ENCODE data around the gene SEMA4C.

Gene SEMA4C

GRCh38 chr2:96869822-96870625, at the start of gene SEMA4C:
Gene SEMA4C (minus strand): TSS chr2:96870080. CDS start chr2:96867886, 2,194 bp downstream.
- peak; percentile 37 to 74 (median 73) for DNase-seq

- no peak for DNase-seq
Measured at GRCh38 chr2:96918754-96919550, 49.1 kb upstream of the SEMA4C start.

DNA sequence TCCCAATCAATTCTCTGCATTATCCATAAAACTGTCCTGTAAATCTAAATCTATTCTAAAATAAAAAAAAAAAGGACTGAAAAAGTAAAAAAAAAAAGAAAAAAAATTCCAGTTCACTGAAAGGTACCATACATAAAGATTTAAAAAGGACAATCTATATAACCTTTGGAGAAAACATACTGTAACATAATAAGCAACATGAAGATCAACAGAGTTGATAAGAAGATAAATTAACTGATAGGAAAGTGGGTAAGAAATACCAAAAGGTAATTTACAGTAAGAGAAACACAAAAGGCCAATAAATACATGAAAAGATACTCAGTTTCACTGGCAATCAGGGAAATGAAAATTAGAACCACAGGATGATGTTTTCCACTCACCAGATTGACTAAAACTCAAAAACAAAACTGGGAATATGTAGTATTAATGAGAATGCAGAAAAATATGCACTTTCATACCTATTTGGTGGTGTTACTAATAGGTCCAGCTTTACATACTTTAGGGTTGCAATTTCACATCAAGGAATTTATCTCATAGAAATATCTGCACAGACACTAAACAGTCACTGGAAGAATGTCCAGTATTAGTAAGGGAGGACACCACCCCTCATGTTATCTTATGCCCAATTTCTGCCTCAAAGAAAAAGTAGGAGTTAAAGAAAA, 48.3 kb upstream of the SEMA4C start:
- no peak for DNase-seq

- no peak for DNase-seq
Measured at GRCh38 chr2:96916646-96917543, 47.0 kb upstream of the SEMA4C start.

DNA sequence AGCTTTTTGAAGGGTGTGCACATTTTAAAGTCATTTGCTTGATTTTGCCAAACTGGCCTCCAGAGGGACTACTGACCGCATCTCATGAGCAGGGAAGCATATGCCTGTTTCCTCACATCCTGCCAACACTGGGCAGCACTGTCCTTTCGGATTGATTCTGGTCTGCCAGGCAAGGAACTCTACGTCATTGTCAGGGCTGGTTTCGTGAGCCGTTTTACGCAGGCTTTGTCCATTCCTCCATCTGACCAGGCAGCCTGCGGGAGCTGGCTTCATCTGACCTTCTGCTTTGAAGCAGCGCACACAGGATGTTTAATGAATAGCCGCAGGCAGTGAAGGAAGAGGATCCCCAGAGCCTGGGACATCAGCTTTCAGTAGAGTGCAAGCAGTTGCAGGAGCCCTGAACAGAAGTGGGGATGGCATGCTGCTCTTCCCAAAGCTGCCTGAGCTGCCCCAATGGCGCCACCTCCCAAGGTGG, 46.3 kb upstream of the SEMA4C start:
- DNase-seq = no peak

DNA sequence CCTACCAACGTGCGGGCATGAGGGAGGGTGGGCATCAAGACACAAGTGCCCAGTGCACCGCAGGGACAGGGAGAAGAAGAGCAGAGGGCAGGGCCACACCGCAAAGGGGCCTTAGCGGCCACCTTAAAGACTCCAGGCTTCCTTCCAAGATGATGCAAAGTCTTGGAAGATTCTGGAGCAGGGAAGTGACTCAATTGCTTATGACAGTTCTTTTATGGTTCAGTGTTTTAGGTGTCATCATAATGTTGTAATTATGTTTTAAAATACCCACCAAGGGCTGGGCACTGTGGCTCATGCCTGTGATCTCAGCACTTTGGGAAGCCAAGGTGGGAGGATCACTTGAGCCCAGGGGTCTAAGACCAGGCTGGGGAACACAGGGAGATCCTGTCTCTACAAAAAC, 44.5 kb upstream of the SEMA4C start:
- DNase-seq = no peak

GRCh38 chr2:96913398-96914202, 43.7 kb upstream of the SEMA4C start:
- DNase-seq = no peak

- no peak for DNase-seq
Measured at GRCh38 chr2:96913117-96913397, 43.2 kb upstream of the SEMA4C start.

DNA sequence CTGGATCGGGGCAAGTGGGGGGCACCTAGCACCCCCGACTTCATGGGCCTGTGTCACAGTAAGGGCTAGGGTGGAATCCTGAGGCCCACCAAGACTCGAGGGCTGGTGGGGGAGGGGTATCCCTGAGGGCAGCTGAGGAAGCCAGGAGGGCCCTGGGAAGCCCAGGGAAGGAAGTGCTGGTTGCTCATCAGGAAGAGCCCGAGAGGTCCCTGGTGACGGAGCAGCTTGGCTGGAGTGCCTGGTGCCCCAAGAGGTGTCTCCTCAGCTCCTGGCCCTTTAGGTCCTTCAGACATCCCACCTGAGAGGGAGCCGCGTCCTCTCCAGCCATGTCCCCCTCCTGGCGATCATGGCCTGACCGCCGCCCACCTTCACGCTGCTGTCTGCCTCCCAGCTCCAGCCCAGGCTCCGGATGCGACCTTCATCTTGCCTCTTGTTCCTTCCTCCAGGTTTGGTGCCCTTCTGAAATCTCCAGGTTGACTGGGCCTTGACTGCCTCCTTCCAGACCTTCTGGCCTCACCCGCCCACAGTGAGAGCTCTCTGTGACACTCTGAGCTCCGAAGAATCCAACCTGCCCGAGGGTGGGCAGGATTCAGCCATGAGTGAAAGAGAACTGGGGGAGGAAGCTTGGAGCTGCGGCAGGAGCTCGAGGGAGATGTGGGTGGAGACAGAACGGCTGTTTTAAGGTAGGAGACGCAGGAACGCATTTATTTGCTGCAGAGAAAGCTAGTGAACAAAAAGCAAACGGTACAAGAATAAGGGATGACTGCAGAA, 42.7 kb upstream of the SEMA4C start:
- DNase-seq = no peak

DNA sequence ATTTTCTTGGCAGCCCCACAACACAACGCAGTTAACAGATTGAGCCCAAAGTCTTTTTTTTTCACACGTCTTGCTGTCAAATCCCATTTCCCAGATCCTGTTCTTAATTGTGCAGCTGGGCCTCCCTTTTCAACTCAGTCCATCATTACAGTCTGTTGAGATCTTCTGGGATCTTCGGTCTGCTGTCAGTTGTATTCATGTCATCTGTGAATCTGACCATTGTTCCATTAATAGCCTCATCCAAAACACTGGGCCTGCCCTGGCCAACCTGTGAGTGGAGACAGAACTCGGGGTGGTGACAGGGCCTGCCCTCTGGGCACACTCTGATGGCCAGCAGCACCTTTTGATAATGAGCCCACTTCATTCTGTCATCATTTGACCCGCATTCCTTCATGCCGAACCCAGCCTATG, 39.7 kb upstream of the SEMA4C start:
- DNase-seq = no peak

GRCh38 chr2:96907115-96908041, 37.5 kb upstream of the SEMA4C start:
- DNase-seq = no peak

- DNase-seq = peak in 1 of 3 experiments; percentile 4
Measured at GRCh38 chr2:96906729-96907114, 36.8 kb upstream of the SEMA4C start.

DNA sequence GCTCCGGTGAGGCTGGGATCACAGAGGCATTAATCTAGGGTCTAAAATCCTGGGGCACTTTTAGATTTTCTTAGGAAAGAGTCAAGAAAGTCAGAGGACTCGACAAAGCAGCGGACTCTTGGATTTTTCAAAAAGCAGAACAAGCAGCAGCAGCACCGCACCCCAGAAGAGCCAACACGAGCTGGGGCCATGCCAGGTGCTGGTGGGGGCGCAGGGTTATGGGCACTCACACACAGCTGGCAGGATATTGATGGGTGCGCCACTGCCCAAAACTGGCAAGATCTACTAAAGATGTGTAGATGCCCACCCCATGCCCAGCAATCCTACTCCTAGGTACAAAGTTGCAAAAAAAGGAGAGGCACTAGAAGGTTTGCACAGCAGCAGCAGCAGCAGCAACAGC, 33.9 kb upstream of the SEMA4C start:
- DNase-seq = no peak

GRCh38 chr2:96903318-96903717, 33.4 kb upstream of the SEMA4C start:
- DNase-seq = no peak

GRCh38 chr2:96900237-96900636, 30.4 kb upstream of the SEMA4C start:
- DNase-seq = no peak

GRCh38 chr2:96899413-96899741, 29.5 kb upstream of the SEMA4C start:
- DNase-seq = no peak

DNA sequence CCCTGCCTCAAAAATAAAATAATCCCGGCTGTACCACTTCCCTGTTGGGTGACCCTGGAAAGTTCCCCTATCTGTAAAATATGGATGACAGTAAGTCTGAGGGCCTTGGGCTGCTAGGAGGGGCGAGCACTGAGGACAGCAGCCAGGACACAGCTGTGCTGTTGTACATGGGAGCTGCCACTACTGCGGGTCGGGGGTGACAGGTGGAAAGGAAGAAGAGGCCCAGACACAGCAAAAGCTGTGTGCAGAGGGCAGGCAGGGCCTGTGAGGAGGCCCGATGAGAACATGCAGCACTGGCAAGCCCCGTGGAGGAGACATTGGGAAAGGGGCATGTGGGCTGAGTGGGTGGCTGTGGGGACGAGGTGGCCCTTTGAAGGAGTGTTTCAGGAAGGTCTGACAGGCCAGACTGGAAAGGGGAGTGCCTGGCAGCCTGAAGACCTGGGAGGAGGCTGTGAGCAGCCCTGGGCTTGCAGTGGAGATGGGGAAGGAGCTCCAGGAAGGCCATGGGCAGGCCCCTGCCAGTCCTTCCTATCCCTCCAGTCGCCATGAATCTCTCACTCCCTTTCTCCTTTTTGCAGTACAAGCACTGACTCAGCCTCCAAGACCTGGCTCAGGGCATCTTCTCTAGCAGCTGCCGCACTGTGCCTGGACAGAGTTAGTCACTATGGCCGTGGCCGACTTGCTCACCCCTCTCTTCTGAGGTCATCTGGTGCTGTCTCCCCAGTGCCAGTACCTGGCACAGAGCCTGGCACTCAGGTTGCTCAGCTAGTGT, 28.9 kb upstream of the SEMA4C start:
- DNase-seq = no peak

GRCh38 chr2:96898135-96898505, 28.2 kb upstream of the SEMA4C start:
- no peak for DNase-seq

DNA sequence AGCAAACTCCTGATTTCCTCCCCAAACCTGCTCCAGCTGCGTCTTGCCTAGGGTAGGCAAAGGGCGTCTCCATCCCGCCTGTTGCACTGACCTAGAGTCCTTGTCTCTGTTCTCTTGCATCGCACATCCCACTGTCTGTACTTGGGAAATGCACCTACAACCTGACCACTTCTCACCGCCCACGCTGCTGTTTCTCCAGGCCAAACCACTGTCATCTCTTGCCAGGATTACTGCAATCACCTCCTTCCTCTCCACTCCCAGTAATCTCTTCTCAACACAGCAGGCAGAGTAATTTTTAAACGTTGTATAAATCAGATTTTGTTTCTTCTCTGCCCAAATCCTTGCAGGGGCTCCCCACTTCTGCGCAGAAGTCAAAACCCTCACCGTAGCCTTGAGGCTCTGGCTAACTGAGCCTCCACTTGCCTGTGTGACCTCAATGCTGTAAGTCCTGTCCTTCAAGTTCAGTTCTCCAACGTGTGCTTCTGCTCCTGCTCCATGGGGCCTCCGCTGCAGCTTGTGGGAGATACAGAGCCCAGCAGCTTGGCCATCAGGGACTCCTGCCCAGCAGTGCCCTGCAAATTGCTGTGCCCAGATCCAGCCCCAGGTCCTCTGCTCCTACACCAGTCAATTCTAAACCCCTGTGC, 27.7 kb upstream of the SEMA4C start:
- DNase-seq = no peak

Measured in NCI-H1417 (cell line).